GM10266 (cell line): ENCODE results near the gene PPP1R36.

Experiments used
- DNase-seq: peaks from one replicate; pipeline ENCODE4 v3.0.0; 2012; ENCODE audit errors: extremely low spot score
- CTCF ChIP-seq: IDR thresholded peaks from 2 replicates; pipeline ENCODE4 v1.5.1; 2012; ENCODE audit warnings: mild to moderate bottlenecking, low read depth; ENCODE audit not compliant: control insufficient read depth, insufficient read depth; ENCODE audit errors: missing control alignments

PPP1R36 gene

GRCh38 chr14:64604881-64605280 is 55.1 kb downstream of the PPP1R36 start:
- no peak for TF ChIP-seq CTCF
- DNase-seq: no peak

GRCh38 chr14:64605926-64606685 is 56.3 kb downstream of the PPP1R36 start:
- no peak for DNase-seq
- no peak for TF ChIP-seq CTCF

GRCh38 chr14:64610049-64610746 is 60.4 kb downstream of the PPP1R36 start:
- no peak for DNase-seq
- no peak for TF ChIP-seq CTCF

- no peak for DNase-seq
- TF ChIP-seq CTCF: no peak
These were observed 61.7 kb downstream of the PPP1R36 start for GRCh38 chr14:64611358-64612020.

GRCh38 chr14:64612021-64612380 is 62.2 kb downstream of the PPP1R36 start:
- no peak for TF ChIP-seq CTCF
- DNase-seq: no peak

- DNase-seq: no peak
- TF ChIP-seq CTCF: no peak
These were observed 63.4 kb downstream of the PPP1R36 start for GRCh38 chr14:64612971-64613666.
